GM12878 (cell line): ENCODE results near the gene TBC1D30. TPM values are rescaled to one million over a fixed set of nuclear protein-coding genes. Genes with fewer than 3 reads are reported as not detected.
A peak's percentile ranks its signal among the peaks of the same experiment; 100 is the strongest.

Source experiments
- CBFB ChIP-seq: IDR thresholded peaks from 2 replicates; pipeline ENCODE4 v1.6.1; 2016; ENCODE audit warnings: antibody characterized with exemption, low read depth
- CBX5 ChIP-seq: sonication (generic); IDR thresholded peaks from 2 replicates; pipeline ENCODE4 v1.6.1; 2016; ENCODE audit warnings: low read depth, moderate library complexity, mild to moderate bottlenecking, inconsistent platforms
- CEBPB ChIP-seq, 2 experiments: fragments of 150-350 bp in 1 of 2; IDR thresholded peaks; 2 replicates each; pipeline ENCODE4 v1.6.1; 2012 to 2014; ENCODE audit warnings: low read depth in 2 of 2, low read length in 2 of 2, borderline replicate concordance in 1 of 2, inconsistent platforms in 1 of 2
- EP300 ChIP-seq, 2 experiments: fragments of 150-350 bp in 1 of 2; IDR thresholded peaks; 2 replicates each; pipeline ENCODE4 v1.6.1; 2011 to 2012; ENCODE audit warnings: low read depth in 2 of 2, low read length in 2 of 2, borderline replicate concordance in 1 of 2, improper control_type of control experiment in 1 of 2, inconsistent platforms in 1 of 2; ENCODE audit not compliant: control insufficient read depth in 1 of 2
- IKZF1 ChIP-seq: fragments of 450-650 bp; conservative IDR thresholded peaks from 2 replicates; pipeline ENCODE4 v1.6.1; 2017; ENCODE audit warnings: antibody characterized with exemption, mild to moderate bottlenecking
- IKZF2 ChIP-seq, 2 experiments: fragments of 450-650 bp; IDR thresholded peaks; 2 replicates each; pipeline ENCODE4 v1.6.1; 2017; ENCODE audit warnings: mild to moderate bottlenecking in 2 of 2, moderate library complexity in 2 of 2
- LARP7 ChIP-seq: fragments of 450-650 bp; IDR thresholded peaks from 2 replicates; pipeline ENCODE4 v1.6.1; 2017; ENCODE audit warnings: mild to moderate bottlenecking
- NR2C2 ChIP-seq: IDR thresholded peaks from 2 replicates; pipeline ENCODE4 v1.6.1; 2011; ENCODE audit warnings: borderline replicate concordance, low read depth; ENCODE audit not compliant: control insufficient read depth, insufficient read length
- POLR2A ChIP-seq: IDR thresholded peaks from 2 replicates; pipeline ENCODE4 v1.6.1; 2011; ENCODE audit warnings: low read depth, mild to moderate bottlenecking, low read length
- SMAD1 ChIP-seq: fragments of 450-650 bp; IDR thresholded peaks from 2 replicates; pipeline ENCODE4 v1.6.1; 2018; ENCODE audit warnings: mild to moderate bottlenecking, low read depth; ENCODE audit not compliant: partially characterized antibody
- ZNF384 ChIP-seq: IDR thresholded peaks from 2 replicates; pipeline ENCODE4 v1.6.1; 2012; ENCODE audit warnings: low read depth, mild to moderate bottlenecking, low read length, improper control_type of control experiment, borderline replicate concordance
- polyA plus RNA-seq, 11 experiments: library from polyadenylated mRNA; depleted of rRNA in 4 of 11; unstranded in 6 of 11; stranded (reverse) in 5 of 11; fragments of >200 nt; fragmentation: Nextera tagmentation in 4 of 11; fragmentation: Illumina TruSeq in 1 of 11; extraction: Ambion mirVana in 4 of 11; extraction: Trizol in 1 of 11; gene quantifications; 1 replicate in 1 of 11; 2 replicates in 10 of 11; pipeline versions ENCODE4 v1.2.1 to v1.2.3, GENCODE V29; 2011 to 2016; ENCODE audit warnings: inconsistent platforms in 2 of 11, missing spikeins in 2 of 11, low read depth in 1 of 11
- total RNA-seq, 4 experiments: library from RNA; depleted of rRNA in 3 of 4; stranded (reverse); fragments of >200 nt in 3 of 4; fragmentation: Illumina TruSeq in 1 of 4; extraction: Trizol in 1 of 4; gene quantifications; 2 replicates each; pipeline versions ENCODE4 v1.2.1 to v1.2.3, GENCODE V29; 2013 to 2021
- TF ChIP-seq, protein P1 (sequence below): IDR thresholded peaks from 2 replicates; pipeline ENCODE4 v1.6.1; 2011; ENCODE audit warnings: borderline replicate concordance, low read depth, mild to moderate bottlenecking, moderate library complexity, mixed read lengths, low read length; ENCODE audit not compliant: insufficient read depth; ENCODE audit errors: extremely low read length
- TF ChIP-seq, protein P2 (sequence below): fragments of 450-650 bp; IDR thresholded peaks from 2 replicates; pipeline ENCODE4 v1.6.1; 2017; ENCODE audit warnings: mild to moderate bottlenecking, moderate library complexity
- TF ChIP-seq, protein P3 (sequence below): fragments of 450-650 bp; IDR thresholded peaks from 2 replicates; pipeline ENCODE4 v1.6.1; 2017; ENCODE audit warnings: borderline replicate concordance
- TF ChIP-seq, protein P4 (sequence below): fragments of 450-650 bp; IDR thresholded peaks from 2 replicates; pipeline ENCODE4 v1.6.1; 2017; ENCODE audit warnings: mild to moderate bottlenecking, low read depth, inconsistent platforms; ENCODE audit not compliant: poor library complexity, severe bottlenecking
- TF ChIP-seq, protein P5 (sequence below): fragments of 450-650 bp; IDR thresholded peaks from 2 replicates; pipeline ENCODE4 v1.6.1; 2017; ENCODE audit warnings: antibody characterized with exemption, mild to moderate bottlenecking, moderate library complexity

The TBC1D30 gene
- total and polyA plus RNA-seq, 10 of the 15 experiments (the other 5 are each of a cell fraction or from before 2014, with no cell fraction given): 1.2 to 23.3 (median 11.1) TPM

DNA sequence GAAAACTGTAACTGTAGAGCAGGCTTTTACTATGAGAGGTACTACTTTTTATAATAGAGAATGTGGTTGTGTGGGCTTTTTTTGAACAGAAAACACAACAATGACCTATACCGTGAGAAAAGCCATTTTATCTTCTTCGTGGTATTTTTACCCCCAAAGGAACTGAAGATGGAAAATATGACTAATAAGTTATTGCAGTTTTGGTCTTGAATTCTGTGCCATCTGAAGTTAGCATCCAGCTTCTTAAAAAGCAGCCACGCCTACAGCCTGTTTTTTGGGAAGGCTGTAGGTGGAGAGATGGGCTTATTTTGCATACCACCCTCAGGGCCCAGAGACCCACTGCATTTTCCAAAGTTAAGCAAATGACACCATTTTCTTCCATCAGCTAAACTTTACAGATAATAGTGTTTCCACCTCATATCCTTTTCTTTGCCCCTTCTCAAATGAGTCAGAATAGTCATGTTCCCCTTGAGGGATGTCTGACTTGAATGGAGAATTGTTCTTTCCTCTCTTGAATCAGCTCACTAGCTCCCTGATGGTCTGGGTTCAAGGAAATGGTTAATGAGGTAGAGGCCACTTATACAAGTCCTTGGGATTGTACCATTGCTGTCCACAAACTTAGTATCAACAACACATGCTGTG, 53.0 kb downstream of the TBC1D30 start (continued):
- TF ChIP-seq, protein P1, sequence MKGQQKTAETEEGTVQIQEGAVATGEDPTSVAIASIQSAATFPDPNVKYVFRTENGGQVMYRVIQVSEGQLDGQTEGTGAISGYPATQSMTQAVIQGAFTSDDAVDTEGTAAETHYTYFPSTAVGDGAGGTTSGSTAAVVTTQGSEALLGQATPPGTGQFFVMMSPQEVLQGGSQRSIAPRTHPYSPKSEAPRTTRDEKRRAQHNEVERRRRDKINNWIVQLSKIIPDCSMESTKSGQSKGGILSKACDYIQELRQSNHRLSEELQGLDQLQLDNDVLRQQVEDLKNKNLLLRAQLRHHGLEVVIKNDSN: no peak
- no peak for TF ChIP-seq LARP7
- peak; percentile 70 to 87 for TF ChIP-seq EP300 (IDR thresholded peaks at IDR 0.05; ENCODE audit: borderline replicate concordance in 1 of 2, control insufficient read depth in 1 of 2, low read depth in 2 of 2, low read length in 2 of 2)
- peak; percentile 62 for TF ChIP-seq IKZF1
- TF ChIP-seq IKZF2 (IDR thresholded peaks at IDR 0.05): peak; percentile 82
- TF ChIP-seq, protein P2, sequence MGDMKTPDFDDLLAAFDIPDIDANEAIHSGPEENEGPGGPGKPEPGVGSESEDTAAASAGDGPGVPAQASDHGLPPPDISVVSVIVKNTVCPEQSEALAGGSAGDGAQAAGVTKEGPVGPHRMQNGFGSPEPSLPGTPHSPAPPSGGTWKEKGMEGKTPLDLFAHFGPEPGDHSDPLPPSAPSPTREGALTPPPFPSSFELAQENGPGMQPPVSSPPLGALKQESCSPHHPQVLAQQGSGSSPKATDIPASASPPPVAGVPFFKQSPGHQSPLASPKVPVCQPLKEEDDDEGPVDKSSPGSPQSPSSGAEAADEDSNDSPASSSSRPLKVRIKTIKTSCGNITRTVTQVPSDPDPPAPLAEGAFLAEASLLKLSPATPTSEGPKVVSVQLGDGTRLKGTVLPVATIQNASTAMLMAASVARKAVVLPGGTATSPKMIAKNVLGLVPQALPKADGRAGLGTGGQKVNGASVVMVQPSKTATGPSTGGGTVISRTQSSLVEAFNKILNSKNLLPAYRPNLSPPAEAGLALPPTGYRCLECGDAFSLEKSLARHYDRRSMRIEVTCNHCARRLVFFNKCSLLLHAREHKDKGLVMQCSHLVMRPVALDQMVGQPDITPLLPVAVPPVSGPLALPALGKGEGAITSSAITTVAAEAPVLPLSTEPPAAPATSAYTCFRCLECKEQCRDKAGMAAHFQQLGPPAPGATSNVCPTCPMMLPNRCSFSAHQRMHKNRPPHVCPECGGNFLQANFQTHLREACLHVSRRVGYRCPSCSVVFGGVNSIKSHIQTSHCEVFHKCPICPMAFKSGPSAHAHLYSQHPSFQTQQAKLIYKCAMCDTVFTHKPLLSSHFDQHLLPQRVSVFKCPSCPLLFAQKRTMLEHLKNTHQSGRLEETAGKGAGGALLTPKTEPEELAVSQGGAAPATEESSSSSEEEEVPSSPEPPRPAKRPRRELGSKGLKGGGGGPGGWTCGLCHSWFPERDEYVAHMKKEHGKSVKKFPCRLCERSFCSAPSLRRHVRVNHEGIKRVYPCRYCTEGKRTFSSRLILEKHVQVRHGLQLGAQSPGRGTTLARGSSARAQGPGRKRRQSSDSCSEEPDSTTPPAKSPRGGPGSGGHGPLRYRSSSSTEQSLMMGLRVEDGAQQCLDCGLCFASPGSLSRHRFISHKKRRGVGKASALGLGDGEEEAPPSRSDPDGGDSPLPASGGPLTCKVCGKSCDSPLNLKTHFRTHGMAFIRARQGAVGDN: peak; percentile 35; the same call in 1 of the 2 replicates
- peak; percentile 59; the same call in 1 of the 2 replicates for TF ChIP-seq CBX5
- peak; percentile 74; the same call in 1 of the 2 replicates for TF ChIP-seq CBFB
- TF ChIP-seq, protein P3, sequence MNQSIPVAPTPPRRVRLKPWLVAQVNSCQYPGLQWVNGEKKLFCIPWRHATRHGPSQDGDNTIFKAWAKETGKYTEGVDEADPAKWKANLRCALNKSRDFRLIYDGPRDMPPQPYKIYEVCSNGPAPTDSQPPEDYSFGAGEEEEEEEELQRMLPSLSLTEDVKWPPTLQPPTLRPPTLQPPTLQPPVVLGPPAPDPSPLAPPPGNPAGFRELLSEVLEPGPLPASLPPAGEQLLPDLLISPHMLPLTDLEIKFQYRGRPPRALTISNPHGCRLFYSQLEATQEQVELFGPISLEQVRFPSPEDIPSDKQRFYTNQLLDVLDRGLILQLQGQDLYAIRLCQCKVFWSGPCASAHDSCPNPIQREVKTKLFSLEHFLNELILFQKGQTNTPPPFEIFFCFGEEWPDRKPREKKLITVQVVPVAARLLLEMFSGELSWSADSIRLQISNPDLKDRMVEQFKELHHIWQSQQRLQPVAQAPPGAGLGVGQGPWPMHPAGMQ: no peak
- no peak for TF ChIP-seq POLR2A
- no peak for TF ChIP-seq NR2C2
- TF ChIP-seq ZNF384: no peak
- peak; percentile 51 for TF ChIP-seq SMAD1
- TF ChIP-seq CEBPB (IDR thresholded peaks at IDR 0.05; ENCODE audit: borderline replicate concordance in 1 of 2, low read depth in 2 of 2, low read length in 2 of 2): peak in 1 of 2 experiments; percentile 60; a peak in 1 of 4 replicates
- TF ChIP-seq, protein P4, sequence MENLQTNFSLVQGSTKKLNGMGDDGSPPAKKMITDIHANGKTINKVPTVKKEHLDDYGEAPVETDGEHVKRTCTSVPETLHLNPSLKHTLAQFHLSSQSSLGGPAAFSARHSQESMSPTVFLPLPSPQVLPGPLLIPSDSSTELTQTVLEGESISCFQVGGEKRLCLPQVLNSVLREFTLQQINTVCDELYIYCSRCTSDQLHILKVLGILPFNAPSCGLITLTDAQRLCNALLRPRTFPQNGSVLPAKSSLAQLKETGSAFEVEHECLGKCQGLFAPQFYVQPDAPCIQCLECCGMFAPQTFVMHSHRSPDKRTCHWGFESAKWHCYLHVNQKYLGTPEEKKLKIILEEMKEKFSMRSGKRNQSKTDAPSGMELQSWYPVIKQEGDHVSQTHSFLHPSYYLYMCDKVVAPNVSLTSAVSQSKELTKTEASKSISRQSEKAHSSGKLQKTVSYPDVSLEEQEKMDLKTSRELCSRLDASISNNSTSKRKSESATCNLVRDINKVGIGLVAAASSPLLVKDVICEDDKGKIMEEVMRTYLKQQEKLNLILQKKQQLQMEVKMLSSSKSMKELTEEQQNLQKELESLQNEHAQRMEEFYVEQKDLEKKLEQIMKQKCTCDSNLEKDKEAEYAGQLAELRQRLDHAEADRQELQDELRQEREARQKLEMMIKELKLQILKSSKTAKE: peak; percentile 80
- TF ChIP-seq, protein P5, sequence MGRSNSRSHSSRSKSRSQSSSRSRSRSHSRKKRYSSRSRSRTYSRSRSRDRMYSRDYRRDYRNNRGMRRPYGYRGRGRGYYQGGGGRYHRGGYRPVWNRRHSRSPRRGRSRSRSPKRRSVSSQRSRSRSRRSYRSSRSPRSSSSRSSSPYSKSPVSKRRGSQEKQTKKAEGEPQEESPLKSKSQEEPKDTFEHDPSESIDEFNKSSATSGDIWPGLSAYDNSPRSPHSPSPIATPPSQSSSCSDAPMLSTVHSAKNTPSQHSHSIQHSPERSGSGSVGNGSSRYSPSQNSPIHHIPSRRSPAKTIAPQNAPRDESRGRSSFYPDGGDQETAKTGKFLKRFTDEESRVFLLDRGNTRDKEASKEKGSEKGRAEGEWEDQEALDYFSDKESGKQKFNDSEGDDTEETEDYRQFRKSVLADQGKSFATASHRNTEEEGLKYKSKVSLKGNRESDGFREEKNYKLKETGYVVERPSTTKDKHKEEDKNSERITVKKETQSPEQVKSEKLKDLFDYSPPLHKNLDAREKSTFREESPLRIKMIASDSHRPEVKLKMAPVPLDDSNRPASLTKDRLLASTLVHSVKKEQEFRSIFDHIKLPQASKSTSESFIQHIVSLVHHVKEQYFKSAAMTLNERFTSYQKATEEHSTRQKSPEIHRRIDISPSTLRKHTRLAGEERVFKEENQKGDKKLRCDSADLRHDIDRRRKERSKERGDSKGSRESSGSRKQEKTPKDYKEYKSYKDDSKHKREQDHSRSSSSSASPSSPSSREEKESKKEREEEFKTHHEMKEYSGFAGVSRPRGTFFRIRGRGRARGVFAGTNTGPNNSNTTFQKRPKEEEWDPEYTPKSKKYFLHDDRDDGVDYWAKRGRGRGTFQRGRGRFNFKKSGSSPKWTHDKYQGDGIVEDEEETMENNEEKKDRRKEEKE: no peak
